ENCODE measurements around the gene SRRM5. TPM values are rescaled to one million over a fixed set of nuclear protein-coding genes. Genes with fewer than 3 reads are reported as not detected.

Gene SRRM5
- total and polyA plus RNA-seq, 12 donors: 0.11 to 1.6 (median 0.24) TPM; not detected in 2

- peak in 5 of 9 donors; percentile 7 to 31 (median 14) for TF ChIP-seq CTCF (IDR thresholded peaks at IDR 0.05)
- no peaks in the 10 kb centered on the region for H3K9me3 ChIP-seq
- H3K36me3 ChIP-seq: no peaks in the 10 kb centered on the region
- 21 to 27% methylated on average over 30 of the region's 30 CpGs for WGBS, 2 donors
- H3K27me3 ChIP-seq: peaks cover 0 to 6% (median 0%) of the 10 kb centered on the region in 7 donors
- DNase-seq (peak; percentile 21 to 63), ATAC-seq (peak in 1 of 8 donors; percentile 25)
- H3K27ac ChIP-seq: no peak overlapping the region
- peaks cover 0 to 15% (median 5%) of the 10 kb centered on the region in 9 donors for H3K4me1 ChIP-seq
- intact Hi-C loops (cut with DNase I): no loop called here
- no peak overlapping the region for H3K4me3 ChIP-seq
These were observed 13.0 kb downstream of the SRRM5 start for GRCh38 chr19:43624933-43625332.

- peak in 1 of 2 donors; percentile 24 for DNase-seq
- Histone ChIP-seq H3K4me1 (peaks cover 0 to 7% (median 0%) of the 10 kb centered on the region in 9 donors), H3K27me3 (peaks cover 0 to 6% (median 0%) of the 10 kb centered on the region in 7 donors), H3K36me3 (no peaks in the 10 kb centered on the region), H3K27ac (no peak overlapping the region), H3K4me3 (no peak overlapping the region), H3K9me3 (no peaks in the 10 kb centered on the region)
- TF ChIP-seq CTCF (IDR thresholded peaks at IDR 0.05): no peak
- 73% methylated on average over 32 of the region's 32 CpGs for WGBS, 2 donors
- ATAC-seq: peak in 3 of 8 donors; percentile 25 to 36 (median 27)
- intact Hi-C loops (cut with DNase I): no loop called here
These were observed 14.2 kb downstream of the SRRM5 start for GRCh38 chr19:43625918-43626579.

DNA sequence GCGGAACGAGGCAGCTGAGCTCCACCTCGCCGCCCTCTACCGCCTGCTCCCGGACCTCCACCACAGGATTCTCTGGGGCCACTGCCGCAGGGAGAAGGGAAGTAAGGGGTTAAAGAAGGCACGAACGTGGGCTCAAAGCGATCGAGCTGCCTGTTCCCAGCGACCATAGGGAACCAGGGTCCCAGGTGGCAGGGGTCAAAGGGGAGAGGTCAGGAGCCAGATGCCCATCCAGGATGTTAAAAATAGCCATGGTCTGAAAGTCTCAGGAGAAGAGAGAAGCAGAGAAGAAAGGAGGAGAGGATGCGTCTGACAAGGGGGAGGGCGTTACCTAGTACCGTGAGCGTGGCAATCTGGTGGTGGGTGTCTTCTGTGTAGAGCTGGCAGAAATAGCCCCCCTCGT, 14.9 kb downstream of the SRRM5 start:
- Histone ChIP-seq H3K9me3 (no peaks in the 10 kb centered on the region), H3K4me3 (no peak overlapping the region), H3K27ac (no peak overlapping the region), H3K4me1 (peaks cover 0 to 7% (median 0%) of the 10 kb centered on the region in 9 donors), H3K27me3 (peaks cover 0 to 6% (median 0%) of the 10 kb centered on the region in 7 donors), H3K36me3 (no peaks in the 10 kb centered on the region)
- ATAC-seq (no peak), DNase-seq (no peak)
- intact Hi-C loops (cut with DNase I): no loop called here
- TF ChIP-seq CTCF (IDR thresholded peaks at IDR 0.05): no peak
- 50 to 63% methylated on average over 17 of the region's 17 CpGs for WGBS, 2 donors

DNA sequence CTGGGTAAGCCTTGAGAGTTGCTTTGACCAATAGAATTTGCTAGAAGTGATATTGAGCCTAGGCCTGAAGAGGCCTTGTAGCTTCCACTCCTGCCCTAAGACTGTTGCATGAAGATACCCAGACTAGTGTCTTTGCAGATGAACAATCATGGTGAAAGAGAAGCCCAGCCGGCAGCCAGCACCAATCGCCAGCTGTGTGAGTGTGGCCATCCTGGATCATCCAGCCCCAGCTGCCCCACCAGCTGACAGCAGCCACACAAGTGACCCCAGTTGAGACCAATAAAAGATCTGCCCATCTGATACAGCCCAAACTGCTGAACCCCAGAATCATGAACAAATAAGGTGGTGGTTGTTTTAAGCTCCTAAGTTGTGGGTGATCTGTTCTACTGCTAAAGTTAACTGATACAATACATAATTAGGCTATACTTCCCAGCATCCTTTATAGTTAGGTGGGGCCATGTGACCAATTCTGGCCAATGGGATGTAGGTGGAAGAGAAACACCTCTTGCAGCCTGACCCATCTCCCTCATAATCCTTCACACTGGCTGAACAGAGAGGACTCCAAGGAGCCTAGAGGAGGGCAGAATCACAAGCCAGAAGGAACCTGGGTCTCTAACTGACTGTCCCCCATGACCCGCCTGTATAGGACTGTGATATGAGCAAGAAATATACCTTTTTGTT, 16.9 kb downstream of the SRRM5 start:
- Histone ChIP-seq H3K9me3 (no peaks in the 10 kb centered on the region), H3K27ac (no peak overlapping the region), H3K4me3 (no peak overlapping the region), H3K4me1 (peaks cover 0 to 7% (median 0%) of the 10 kb centered on the region in 9 donors), H3K27me3 (peaks cover 0 to 6% (median 0%) of the 10 kb centered on the region in 7 donors), H3K36me3 (no peaks in the 10 kb centered on the region)
- DNase-seq: no peak
- no peak for ATAC-seq
- TF ChIP-seq CTCF (IDR thresholded peaks at IDR 0.05): no peak
- 90 to 93% methylated on average over 3 of the region's 3 CpGs for WGBS, 2 donors
- intact Hi-C loops (cut with DNase I): no loop called here
